Fibroblast of skin of back (primary cell): ENCODE results near the gene BBX.
"Not testable (repeated sequence)": the region's sequence is repeated elsewhere in the genome, so short reads cannot be mapped to it uniquely, and the experiment has no call there.

ENCODE experiments used
- DNase-seq: peaks from one replicate; pipeline ENCODE4 v3.0.0-alpha.2; 2013

The BBX gene

DNA sequence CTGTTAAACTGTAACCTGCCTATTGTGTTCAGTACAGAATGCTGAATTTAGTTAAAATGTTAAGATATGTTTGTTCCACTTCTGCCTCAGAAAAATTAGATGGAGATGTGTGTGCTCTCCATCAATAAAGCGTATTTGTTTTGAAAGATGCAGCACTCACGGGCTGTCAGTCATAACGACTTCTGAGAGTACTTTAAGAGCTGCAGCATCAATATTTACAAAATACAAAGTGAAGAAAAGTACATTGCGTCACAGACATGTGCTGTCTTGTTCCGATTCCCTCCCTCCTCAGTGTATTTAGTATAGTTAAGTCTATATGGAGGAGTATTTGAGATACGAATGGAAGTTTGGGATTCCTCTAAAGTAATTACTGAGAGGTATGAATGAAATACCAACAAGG lies 166.6 kb downstream of the BBX start:
- no peak for DNase-seq

DNA sequence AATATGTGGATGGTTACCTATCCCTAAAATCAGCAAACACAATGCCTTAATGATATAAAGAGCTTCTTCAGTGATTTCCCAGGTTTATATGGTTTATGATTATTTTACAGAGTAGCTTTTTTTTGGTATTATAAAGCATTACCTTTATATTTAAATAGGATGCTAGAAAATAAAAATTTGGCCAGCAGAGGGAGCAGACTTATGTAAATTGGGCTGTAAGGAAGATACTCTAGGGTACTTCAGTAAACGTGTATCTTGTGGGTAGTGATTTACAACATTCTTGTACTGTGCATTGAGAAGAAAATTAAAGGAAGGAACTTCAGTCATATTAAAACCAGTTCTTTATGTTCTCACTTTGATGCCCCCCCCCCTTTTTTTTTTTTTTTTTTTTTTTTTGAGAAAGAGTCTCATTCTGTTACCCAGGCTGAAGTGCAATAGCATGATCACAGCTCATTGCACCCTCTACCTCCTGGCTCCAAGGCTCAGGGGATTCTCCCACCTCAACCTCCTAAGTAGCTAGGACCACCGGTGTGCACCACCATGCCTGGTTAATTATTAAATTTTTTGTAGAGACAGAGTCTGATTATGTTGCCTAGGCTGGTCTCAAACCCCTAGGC lies 167.9 kb downstream of the BBX start:
- peak; percentile 62 for DNase-seq

DNA sequence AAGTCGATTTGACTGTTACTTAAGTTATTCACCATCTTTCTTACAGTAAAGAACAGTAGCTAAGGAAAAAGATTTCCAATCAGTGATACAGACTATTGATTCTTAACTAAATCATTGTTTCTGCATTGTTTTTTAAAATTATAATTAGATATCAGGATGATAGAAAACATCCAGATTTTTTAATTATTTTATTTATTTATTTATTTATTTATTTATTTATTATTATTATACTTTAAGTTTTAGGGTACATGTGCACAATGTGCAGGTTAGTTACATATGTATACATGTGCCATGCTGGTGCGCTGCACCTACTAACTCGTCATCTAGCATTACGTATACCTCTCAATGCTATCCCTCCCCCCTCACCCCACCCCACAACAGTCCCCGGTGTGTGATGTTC lies 169.2 kb downstream of the BBX start:
- DNase-seq: not testable (repeated sequence)

DNA sequence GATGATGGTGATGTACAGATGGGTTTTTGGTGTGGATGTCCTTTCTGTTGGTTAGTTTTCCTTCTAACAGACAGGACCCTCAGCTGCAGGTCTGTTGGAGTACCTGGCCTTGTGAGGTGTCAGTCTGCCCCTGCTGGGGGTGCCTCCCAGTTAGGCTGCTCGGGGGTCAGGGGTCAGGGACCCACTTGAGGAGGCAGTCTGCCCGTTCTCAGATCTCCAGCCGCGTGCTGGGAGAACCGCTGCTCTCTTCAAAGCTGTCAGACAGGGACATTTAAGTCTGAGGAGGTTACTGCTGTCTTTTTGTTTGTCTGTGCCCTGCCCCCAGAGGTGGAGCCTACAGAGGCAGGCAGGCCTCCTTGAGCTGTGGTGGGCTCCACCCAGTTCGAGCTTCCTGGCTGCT lies 174.6 kb downstream of the BBX start:
- DNase-seq: not testable (repeated sequence)

DNA sequence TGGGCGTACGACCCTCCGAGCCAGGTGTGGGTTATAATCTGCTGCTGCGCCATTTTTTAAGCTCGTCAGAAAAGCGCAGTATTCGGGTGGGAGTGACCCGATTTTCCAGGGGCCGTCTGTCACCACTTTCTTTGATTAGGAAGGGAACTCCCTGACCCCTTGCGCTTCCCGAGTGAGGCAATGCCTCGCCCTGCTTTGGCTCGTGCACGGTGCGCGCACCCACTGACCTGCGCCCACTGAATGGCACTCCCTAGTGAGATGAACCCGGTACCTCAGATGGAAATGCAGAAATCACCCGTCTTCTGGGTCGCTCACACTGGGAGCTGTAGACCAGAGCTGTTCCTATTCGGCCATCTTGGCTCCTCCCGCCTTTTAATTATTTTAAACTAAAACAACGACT lies 175.1 kb downstream of the BBX start:
- DNase-seq: not testable (repeated sequence)

DNA sequence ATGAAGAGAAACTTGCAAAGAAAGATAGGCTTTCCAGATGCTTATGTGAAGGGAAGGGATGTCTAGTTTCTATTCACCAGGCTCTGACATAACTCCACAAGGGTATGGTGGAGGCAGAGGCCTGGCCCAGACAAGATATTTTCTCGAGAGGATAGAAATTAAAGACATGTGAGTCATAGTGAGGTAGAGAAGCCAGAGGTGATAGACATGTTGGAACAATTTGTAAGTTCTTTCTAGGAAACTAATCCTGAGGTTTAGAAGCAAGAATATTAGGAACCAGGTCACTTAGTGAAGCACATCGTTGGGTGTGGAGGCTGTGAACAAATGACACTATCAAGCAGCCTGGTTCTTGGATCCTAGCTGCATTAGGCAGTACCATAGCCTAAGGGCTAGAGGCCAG lies 176.9 kb downstream of the BBX start:
- DNase-seq: peak; percentile 15

DNA sequence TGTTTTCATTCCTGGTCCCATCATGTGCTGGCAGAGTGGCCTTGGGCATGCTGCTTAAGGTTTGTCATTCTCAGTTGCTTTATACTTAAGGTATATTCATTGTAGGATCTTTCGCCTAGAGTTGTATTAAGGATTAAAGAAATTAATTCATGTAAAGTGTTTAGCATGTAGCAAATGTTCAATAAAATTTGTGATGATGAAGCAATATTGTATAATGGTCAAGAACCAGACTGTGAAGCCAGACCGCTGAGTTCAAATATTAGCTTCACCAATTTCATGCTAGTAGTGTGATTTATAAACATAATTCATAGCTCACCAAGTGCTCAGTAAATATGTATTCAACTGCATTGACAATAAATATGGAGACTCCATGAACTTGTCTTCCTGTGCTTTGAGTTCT lies 178.5 kb downstream of the BBX start:
- DNase-seq: no peak

DNA sequence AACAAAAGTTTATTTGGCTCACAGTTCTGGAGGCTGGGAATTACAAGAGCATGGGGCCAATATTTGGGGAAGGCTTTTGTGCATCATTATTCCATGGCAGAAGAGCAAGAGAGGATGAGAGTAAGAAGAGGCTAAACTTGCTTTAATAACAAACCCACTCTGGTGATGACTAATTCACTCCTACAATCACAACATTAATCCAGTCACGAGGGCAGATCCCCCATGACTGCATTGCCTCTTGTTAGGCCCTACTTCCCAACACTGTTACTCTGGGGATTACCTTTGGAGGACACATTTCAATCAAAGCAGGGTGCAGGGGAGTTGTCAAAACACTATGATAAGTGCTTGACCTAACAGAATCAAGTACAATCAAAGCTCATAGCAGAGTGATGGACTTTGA lies 181.7 kb downstream of the BBX start:
- DNase-seq: peak; percentile 71

DNA sequence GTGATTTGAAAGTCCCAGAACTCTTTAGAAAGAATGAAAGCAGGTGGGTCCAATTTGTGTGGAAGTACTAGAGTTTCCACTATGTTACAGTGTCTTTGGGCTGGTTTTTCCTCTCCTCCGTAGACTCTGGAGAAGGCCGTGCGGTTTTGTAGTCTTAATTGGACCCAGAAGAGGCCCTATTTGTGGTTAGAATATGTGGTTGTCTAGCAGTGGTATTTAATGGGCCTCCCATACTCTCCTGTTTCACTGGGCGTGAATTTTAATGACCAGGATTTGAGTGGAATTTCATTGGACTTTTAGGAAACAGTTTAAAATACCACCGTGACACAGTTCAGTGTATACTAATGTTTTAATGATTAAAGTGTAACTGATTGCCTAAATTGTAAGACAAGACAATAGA lies 182.3 kb downstream of the BBX start:
- DNase-seq: peak; percentile 17

DNA sequence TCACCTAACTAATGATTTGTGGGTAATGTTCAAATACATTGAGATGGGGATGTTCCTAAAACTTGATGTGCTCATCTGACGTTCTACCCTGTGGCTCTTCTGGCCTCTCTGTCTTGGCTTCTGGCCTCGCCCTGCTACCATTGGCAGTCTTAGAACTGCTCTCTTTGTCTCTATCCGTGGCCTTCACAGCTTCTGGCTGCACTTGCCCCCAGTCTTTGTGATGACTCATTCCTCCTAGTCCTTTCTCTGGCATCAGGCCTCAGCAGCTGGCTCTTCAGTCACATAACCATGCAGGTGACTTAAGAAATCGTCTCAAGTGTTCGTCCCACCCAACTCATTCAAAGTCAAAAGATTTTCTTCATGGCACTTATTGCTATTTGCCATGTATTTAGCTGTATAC lies 188.1 kb downstream of the BBX start:
- peak; percentile 26 for DNase-seq

DNA sequence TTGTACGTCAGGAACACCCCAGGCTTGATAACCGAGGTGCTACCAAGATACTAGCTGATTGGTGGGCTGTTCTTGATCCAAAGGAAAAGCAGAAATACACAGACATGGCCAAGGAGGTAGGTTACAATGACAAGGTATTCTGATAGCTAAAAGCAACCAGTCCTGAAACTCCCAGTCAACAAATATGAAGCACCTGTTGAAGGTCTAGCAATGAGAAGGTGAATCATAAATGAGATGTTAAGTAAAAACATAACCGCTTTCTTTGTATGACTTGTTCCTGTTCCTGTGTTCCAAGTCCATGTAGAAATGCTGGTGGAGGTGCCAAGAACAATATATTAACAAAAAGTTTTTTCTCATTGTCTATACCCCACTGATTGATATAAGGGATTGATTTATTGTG lies 194.0 kb downstream of the BBX start:
- DNase-seq: no peak

DNA sequence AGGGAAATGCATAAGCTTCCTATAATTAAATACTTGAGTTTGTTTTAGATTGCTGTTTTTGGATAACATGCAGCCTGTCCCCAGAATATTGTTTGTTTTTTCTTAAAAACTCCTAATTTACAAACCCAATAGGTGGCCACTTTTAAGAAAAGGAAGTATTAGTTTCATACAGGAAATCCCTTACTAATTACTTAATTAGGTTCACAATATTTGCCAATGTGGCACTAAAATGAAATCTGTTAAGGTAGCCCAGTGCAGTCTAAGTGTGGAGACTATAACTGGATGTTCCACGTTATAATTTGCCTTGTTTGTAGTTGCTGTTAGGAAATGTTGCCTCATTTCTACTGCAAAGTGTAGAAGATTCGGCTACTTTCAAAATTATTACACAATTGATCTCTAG lies 195.8 kb downstream of the BBX start:
- DNase-seq: no peak

DNA sequence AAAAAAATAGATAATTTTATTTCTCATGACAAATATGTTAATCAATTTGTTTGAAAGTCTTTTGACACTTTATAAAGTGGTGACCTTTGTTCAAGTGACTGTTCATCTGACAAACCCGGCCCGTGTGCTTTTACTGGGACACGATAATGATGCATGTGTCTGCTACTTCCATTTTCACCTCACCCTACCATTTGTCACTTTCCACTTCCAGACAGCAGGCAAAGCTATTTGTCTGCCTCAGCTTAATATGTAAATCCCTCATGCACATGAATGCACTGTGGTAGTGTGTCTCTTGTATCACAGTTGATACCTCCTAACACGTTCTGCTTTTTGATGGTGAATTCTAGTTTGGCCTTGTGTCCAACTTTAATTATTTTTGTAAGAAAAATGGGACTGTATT lies 204.3 kb downstream of the BBX start:
- no peak for DNase-seq

DNA sequence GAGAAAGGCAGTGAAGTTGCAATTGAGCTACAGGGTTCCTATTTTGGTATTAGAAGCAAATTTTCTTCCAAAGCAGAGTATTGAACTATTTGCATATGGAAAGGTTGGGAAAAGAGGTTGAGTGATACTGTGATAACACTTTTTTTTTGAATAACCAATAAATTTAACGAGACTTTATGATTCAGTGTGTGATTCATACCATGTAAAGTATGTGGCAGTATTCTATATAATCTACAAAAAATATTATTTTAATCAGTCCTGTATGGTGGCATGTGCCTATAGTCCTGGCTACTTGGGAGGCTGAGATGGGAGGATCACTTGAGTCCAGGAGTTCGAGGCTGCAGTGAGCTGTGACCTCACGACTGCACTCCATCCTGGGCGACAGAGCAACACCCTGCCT lies 206.9 kb downstream of the BBX start:
- no peak for DNase-seq

DNA sequence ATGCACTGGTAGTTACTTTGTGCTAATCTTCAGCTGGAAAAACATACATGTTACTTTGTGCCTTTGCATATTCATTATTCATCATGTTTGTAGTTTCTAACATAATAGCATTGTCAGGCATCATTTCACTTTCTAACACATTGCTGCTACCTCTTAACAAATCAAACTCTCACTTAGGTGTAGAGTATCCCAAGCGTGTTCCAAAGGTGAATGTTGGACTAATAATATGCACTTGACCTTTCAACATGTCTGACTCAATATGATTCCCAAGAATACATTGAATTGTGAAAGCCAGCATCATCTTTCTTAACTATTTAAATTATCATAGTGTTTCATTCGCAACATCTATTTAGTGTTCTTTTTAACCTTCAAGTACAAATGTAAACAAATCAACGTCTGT lies 211.6 kb downstream of the BBX start:
- no peak for DNase-seq

DNA sequence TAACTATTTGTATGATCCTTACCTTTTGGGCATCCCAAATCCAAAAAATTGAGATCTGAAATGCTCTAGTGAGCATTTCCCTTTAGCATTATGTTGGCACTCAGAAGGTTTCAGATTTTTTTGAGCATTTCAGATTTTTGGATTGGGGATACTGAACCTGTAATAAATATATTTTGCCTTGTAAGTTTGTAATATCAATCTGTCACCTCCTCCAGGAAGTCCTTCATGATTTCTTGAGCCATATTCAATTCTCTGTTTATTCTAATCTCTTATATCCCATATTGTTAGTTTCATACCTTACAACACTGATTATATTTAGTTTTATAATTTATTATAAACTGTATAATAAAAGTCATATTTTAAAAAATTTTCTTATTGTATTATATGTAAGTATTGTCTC lies 215.2 kb downstream of the BBX start:
- DNase-seq: no peak

DNA sequence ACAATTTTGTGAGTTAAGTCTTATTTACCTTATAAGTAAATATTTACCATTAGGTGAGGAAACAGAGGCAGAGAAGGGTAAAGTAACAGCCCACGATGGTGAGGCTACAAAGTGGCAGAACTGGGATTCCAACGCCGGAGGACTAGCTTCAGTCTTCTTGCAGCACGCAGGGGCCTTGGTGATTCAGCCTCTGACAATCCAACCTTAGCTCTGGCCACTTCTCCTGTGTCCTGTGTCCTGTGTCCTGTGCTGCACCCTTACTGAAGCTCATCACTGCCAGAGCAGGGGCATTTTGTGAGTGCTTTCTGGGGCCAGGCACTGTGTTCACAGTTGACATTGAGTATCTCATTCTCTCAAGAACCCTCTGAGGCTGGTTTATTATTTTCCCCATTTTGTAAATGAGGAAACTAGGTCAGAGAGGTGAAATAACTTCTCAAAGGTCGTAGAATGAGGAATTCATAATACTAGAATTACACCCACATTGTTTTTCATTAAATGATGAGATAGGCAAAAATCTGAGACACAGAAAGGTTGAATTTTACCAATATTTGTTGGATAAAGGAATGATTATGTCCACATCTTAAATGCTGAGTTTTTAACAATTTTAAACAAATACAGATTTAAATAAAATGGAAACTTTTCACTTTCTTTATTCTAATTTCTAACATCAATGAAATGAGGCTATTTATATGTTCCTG lies 215.9 kb downstream of the BBX start:
- DNase-seq: no peak

DNA sequence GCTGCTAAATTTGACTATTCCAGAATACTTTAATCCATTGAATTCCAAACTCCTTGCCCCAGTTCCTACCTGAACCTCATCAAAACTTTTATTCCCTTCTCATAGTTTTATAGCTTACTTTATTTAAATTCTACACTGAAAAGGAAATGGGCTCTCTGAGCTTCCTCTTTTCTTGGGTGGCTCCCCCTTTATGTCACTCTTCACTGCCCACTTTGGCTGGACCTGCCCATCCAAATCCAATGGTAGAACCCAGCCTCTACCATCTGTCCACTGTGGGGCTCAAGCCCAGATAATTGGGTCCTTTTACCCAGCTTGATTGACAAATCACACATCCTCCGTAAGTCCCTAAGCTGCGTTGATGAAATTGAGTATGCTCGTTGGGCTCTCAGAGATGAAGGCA lies 216.5 kb downstream of the BBX start:
- no peak for DNase-seq

DNA sequence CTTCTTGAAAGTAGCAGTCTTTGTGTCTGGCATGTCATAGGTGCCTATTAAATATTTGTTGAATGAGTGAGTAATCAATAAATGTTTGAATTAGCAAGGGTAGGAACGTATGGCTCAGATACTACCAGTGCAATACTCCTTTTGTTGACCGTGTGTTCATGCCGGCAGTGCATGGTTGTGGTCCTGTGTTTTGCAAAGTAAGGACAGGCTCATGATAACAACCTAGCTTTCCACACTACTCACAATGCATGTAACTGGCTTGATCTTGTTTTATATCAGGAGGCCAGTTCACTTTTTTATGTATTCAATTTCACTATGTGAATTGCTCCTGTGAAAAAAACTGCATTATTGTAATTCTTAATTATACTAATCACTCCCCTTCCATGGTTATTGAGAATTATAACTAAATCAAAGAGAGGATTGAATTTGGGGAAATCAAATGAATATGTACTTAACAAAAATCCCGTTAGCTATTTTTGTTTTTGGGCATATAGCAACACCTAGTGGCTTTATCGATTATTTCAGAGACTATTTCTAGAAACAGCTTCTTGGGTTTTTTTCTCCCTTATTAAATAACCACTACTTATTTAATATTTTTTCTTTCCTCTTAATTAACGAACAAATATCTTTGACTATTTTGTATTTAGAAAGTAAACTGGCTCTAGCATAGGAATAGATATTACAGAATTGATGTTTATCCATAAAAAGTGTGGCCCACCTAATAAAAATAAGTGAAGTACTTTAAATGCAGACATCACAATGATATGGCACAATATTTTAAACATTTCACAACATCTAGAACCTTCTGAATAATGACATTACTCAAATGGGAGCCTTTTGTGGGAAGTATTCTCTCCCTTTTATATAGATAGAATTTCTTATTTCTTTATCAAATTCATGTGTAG lies 218.5 kb downstream of the BBX start:
- DNase-seq: peak; percentile 32

DNA sequence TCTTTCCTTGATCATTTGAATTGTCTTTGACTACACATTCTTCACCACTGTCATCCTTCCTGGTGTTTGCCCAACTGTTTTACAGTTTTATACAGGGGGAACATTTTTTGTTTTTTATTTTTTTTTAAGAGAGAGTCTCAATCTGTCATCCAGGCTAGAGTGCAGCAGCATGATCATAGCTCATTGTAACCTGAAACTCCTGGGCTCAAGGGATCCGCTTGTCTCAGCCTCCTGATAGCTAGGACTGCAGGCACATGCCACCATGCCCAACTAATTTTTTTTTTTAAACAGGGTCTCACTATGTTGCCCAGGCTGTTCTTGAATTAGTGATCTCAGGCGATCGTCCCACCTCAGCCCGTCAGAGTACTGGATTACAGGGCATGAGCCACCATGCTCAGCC lies 222.6 kb downstream of the BBX start:
- no peak for DNase-seq

DNA sequence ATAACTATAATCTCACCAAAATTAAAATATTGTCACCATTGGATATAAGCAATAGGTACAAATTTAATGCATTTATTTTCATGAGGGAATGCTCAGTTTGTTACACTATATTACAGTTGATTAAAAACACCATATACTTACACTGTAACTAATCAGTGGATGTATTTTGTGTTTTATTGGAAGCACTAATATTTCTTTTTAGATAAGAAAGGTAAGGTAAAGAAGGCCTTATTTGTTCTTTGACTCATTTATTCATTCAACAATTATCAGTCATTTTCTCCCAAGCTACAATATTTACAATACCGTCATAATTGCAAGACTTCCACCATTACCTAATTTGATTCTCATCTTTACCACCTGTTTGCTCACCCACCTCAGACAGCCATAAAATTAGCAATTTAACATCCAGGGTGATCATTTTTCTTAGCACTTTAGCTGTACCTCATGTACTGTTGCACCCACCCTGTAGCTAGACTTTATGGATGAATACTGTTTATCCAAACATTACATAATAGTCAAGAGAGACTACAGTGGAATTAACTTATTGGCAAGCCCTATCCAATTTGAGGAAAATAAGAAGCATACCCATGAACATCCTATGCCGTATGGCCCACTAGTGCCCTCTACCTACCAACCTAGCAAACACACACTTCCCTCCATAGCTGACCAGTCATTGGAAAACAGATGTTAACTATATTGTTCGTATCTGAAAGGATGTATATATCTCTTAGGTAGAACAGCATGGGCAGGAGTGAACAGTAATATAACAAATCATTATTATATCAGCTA lies 229.6 kb downstream of the BBX start:
- DNase-seq: peak; percentile 34

DNA sequence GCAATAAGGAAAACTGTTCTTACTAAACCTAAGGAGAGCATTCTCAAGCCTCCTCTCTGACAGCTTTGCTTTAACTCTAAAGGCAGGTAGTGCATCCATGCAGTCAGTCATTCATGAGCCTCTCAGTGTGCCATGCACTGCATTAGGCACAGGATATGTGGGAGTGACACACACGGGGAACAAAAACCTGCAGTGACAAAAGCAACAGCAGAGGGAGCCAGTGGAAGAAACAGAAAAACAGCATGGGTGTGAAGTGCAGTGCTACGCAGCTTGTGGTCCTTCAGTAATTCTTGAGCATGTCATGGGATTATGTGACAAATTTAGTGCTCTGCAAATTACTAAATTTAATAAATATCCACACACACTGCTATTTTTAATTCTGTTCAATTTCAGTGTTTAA lies 230.7 kb downstream of the BBX start:
- DNase-seq: peak; percentile 53

DNA sequence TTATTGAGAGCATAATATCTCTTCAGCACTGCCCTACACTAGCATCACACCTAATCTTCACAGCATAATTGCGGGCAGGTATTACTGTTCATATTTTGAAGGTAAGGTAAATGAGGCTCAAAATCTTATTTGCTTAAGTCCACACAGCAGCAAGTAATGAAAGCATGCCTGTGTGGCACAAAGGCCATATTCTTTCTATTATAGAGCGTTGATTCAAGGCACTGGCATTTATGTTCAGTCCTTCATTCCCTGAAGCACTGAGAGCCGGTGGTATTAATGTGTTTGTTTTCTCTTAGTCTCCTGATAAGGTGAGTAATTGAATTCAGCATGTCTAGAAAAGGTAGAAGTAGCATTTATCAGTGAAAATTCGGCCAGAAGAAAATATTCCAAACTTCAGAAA lies 231.2 kb downstream of the BBX start:
- no peak for DNase-seq
